Skin epidermis (tissue), 12 donors: Measurements from ENCODE around the gene EHD4.

Experiments used
- H3K27ac ChIP-seq, 21 experiments: fragments of 200-600 bp; sonication (generic) in 11 of 21; one replicate each; pipeline ENCODE4 v1.5.0; 2020; ENCODE audit warnings: mild to moderate bottlenecking in 3 of 21, inconsistent platforms in 2 of 21, moderate library complexity in 2 of 21
- H3K4me3 ChIP-seq, 7 experiments: fragments of 200-600 bp; sonication (generic) in 2 of 7; one replicate each; pipeline ENCODE4 v1.5.0; 2020; ENCODE audit warnings: inconsistent platforms in 2 of 7, mild to moderate bottlenecking in 2 of 7, moderate library complexity in 1 of 7

Gene EHD4

DNA sequence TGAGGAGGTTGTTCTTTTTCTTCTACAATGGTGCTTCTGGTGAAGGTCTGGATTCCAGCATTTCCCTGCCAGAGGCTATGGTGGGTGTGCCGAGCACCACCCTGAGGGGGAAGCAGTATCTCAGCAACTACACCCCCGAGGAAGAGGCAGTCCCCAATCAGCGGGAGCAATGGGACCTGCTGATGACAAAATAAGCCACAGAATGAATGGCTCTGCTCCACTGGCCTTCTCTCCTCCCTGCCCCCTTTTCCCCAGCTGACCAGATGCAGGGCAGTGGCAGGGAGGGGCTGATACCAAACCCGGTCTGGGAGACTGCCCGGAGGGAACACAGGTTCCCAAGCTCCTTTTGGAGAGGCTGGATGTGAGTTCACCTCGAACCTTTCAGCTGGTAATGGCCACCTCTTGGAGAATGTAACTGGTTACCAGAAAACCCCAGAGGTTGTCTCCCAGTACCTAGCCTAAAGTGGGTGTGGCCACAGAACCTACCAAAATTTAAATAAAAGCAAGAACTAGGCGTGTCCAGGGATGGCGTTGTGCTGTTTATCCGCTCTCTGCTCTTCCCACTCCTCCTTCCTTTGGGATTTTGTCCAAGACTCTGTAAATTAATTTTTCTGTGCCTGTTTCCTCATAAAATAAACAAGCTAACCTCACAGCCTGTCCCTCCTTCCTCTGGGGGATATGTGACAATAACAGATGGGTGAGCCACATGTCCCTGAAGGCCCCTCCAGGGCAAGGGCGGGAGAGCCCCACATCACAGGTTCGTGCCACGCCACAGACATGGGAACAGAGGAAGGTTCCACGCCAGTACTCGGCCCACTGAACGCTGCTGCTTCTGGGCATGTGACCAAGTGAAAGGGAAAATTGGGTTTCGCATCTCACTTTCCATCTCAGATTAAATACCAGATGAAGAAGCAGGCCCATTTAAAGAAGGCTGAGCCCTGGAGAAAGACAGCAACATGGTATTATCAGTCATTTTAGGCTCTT lies 43.4 kb downstream of the EHD4 start:
- peak overlapping the region in 18 of 21 experiments; percentile 4 to 78 (median 46) for H3K27ac ChIP-seq
- no peak overlapping the region for H3K4me3 ChIP-seq

DNA sequence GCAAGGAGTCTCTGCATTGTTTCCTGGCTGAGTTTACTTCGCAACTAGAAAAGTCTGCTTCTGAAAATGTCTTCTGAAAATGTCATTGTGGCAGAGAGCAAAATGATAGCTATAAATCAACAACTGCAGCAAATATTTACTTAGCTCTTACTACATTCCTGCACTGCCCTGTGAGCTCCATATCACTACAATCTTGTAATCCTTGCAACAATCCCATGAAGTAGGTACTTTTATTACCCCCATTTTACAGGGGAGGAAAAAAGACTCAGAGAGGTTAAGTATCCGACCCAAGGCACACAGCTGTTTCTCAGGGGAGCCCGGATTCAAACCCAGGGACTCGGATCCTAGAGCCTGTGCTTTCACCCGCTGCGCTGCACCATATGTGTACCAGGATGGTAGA lies 44.3 kb downstream of the EHD4 start:
- peak overlapping the region in 10 of 21 experiments; percentile 4 to 78 (median 38) for H3K27ac ChIP-seq
- H3K4me3 ChIP-seq = no peak overlapping the region

DNA sequence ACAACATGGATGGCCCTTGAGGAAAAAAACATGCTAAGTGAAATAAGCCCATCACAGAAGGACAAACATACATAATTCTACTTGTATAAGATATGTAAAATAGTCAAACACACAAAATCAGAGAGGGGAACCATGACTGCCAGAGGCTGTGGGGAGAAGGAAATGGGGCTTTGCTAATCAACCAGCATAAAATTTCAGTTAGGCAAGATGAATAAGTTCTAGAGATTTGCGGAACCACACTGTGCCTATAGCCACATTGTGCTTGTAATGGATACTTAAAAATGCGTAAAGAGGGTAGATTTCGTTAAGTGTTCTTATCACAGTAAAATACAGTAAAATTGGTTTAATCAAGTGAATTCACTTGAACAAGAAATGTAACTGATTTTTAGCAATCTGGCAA lies 44.8 kb downstream of the EHD4 start:
- Histone ChIP-seq H3K4me3 (no peak overlapping the region), H3K27ac (peak overlapping the region in 5 of 21 experiments; percentile 17 to 78 (median 31))

DNA sequence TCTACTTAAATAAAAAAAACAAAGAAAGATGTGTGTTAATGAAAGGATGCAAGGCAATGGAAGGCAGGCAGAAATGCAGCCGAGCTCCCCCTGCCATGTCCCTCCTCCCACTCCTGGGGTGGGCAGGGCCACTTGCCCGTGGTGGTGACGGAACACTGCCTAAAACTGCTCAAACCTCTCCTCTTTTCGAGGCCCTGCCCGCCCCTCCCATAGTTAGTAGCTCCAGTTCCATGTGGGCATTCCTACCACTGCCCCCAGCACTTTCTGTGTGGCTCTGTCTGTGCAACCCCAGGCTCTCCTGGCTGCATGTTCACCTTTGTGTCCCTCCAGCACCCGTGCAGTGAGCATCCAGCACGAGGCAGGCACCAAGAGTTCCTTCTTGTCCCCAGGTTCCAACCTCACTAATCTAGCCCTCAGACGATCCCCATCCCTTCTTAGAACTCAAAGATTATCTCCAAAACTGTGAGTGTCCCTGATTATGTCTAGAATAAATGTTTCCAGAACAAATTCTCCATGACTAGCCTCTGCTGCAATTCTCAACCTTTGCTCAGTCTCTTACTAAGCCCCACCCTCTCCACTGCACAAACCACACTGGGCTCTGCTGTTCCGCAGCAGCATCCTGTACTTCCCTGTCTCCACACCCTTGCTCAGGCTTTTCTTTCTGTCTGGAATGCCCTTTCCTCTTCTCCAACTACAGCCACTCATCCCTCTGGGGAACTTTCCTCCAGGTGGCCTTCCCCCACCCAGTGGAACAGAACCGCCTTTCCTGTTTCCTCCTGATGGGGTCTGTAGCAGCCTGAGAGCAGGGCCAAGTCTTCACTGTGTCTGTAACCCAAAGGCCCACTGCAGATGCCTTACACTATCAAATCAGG lies 45.9 kb downstream of the EHD4 start:
- H3K27ac ChIP-seq = peak overlapping the region in 14 of 21 experiments; percentile 5 to 74 (median 36)
- H3K4me3 ChIP-seq = no peak overlapping the region

DNA sequence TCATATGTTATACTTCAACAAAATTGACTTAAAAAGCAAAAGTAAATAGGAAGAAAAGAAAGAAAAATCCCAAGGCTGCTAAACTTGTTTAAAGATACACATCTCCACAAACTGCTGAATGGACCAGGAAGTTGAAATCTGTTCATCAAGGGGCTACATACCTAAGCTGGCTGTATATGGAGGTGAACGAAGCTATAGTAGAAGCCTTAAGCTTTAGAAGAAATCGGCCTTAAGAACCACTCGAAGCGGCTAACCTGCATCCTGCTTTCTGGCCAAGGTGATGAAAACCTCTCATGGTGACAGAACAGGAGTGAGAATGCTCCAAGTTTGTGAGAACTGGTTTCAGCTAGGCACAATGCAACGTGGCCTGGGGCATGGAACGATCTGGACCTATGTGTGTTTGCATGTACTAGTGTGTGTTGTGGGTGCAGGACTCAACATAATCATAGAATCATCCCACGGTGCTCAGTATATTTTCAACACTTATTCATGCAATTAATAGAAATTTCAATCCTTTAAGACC lies 47.2 kb downstream of the EHD4 start:
- no peak overlapping the region for H3K4me3 ChIP-seq
- H3K27ac ChIP-seq = peak overlapping the region in 3 of 21 experiments; percentile 23 to 29 (median 29)

DNA sequence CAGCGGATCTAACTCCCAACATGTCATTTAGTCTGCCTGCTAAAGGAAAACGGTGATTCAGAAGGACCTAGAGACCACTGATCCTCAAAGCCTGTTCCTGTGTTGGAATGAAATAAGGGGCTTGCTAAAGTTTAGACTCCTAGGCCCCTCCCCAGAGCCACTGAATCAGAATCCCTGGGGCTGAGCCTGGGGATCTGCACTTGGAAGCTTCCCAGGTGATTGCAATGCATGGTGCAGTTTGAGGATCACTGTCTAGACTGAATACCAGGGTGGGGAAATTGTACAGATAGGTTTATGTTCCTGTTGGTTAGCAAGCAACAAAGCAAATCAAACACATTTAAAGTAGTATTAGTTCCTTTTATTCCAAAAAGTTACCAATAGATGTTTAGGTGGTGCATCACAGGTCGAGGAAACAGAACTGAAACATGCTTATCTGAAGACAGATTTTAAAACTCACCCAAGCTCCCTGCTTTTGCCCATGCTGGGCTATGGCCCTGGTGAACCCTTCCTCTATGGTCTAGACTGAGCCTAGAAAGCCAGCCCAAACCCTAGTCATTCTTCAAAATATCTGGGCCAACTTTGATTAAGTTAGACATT lies 48.9 kb downstream of the EHD4 start:
- H3K27ac ChIP-seq = no peak overlapping the region
- H3K4me3 ChIP-seq = no peak overlapping the region

DNA sequence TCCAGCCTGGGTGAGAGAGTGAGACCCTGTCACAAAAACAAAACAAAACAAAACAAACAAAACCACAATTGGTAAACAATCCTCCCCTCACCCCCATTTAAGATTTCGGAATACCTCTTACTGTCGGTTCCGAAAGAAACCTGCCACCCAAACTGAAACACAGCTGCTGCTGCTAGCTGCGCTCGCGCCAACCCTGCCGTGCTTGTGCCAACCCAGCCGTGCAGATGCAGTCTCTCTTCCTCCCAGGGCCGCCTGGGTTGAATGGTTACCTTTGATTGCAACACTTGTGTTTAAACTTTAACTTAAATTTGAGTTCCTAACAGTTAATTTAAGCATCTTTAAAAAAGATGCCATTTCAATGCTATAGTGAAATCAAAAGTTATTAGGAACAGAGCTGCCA lies 50.0 kb downstream of the EHD4 start:
- no peak overlapping the region for H3K27ac ChIP-seq
- H3K4me3 ChIP-seq = no peak overlapping the region

DNA sequence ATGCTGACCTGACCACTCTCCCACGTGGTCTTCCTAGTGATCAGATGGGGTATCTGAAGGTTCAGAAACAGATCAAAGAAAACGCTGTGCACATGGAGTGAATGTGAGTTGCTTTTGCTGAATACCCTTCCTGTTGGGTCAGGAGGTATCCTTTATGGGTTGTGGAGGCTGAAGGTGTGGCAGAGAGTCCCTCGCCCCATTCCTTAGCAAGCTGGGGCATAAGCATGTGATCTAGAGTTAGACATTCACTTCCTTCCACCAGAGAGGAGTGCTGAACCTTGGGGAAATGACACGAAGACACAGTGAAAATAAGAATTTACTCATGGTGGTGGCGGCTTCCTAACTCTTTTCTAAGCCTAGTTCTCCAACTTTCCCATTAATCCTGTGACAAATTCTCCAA lies 50.7 kb downstream of the EHD4 start:
- no peak overlapping the region for H3K27ac ChIP-seq
- H3K4me3 ChIP-seq = no peak overlapping the region

DNA sequence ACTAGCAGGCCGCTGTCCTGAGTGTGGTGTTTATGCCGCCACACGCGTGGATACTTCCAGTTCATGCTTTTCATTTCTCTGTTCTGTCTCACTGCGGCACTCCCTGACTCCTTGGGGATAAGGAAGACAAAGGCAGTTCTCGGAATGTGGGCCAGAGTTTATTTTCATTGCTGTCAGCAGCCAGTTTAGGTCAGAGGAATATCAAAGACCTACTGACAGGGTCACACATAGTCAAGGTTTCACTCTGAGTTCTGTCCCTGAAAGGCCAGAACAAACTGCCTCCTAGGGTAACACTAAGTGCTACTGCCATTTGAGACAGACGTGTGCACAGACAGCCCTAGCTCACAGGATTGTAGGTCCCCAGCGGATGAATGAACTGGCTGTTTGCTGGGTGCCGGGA lies 51.2 kb downstream of the EHD4 start:
- H3K27ac ChIP-seq = no peak overlapping the region
- no peak overlapping the region for H3K4me3 ChIP-seq

DNA sequence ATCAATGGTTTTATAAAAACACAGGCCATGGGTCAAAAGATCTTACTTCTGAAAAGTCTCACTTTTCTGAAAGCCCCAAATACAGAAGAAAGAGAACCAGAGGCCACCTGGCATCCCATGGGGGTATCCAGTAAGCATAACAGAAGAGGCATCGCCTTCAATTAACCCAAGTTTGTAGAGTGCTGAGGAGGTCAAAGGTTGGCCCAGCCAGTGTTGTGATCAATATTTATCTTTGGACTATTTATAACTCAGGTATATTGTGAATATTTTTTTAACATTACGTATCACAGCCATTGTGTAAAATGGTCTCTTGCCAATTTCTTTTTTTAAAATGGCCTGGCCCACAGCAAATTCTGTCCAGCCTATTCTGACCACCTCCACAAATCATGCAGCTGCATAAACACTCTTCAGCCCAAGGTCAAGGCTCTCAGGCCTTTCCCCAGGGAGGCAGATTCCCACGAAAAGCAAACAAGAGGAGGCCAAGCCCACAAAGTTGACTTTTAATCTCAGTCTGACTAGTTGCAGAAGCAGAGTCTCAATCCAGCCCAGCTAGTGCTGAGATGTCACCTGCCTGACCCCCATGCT lies 52.3 kb downstream of the EHD4 start:
- peak overlapping the region in 1 of 21 experiments; percentile 11 for H3K27ac ChIP-seq

DNA sequence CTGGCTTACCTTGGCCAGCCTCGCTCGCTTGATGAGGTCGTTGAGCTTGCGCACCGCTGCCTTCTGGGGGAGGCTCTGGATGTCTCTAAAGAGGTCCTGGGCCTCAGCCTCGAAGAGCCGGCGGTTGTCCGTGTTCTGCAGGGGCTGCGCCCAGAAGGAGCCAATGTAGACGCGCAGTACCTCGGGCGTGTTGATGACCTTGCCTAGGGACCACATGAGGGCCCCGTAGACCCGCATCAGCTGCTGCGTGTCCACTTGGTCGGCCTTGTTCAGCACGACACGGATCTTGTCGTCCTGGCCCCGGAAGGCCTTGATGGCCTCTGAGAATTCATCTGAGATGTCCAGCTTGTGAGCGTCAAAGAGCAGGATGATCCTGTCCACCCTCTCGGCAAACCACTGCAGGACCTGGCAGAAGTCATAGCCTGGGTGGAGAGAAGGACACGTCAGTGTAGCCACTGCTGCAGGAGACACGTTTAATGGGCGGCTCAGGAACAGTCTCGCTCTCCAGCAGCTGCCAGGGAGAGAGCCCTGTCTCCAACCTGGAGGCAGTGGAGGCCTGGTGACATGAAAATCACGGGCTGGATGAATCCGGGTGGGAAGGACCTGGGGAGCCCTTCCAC lies 53.0 kb downstream of the EHD4 start:
- Histone ChIP-seq H3K4me3 (no peak overlapping the region), H3K27ac (no peak overlapping the region)

More for the DNA sequence above, 52.3 kb downstream of the EHD4 start:
- no peak overlapping the region for H3K4me3 ChIP-seq

DNA sequence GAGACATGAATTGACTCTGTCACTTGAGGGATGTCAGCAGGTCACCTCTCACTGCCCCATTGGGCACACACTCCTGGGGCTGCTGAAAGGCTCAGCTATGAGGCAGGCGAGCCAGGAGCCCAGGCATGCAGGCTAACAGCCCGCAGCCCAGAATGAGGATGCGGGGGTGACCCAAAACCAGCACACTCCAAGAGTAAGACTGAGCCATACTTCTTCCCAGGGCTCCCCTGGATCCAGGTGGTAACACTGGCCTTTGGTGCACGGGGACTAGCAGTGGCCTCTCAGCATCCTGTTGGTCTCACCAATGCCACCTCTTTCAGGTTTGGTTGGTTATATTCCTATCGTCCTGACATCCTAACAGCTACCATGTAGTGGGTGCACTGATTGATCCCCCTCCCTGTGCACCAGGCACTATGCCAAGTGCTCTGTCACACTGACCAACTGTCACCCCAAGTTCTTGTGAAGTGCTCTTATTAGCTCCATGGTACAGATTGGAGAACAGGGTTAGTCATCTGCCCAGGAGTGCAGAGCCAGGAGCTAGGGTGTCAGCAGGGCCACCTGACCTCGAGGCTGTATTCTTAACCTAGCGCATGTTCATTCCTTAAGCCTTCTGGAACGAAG lies 53.7 kb downstream of the EHD4 start:
- Histone ChIP-seq H3K4me3 (no peak overlapping the region), H3K27ac (peak overlapping the region in 2 of 21 experiments; percentile 6 to 21)

DNA sequence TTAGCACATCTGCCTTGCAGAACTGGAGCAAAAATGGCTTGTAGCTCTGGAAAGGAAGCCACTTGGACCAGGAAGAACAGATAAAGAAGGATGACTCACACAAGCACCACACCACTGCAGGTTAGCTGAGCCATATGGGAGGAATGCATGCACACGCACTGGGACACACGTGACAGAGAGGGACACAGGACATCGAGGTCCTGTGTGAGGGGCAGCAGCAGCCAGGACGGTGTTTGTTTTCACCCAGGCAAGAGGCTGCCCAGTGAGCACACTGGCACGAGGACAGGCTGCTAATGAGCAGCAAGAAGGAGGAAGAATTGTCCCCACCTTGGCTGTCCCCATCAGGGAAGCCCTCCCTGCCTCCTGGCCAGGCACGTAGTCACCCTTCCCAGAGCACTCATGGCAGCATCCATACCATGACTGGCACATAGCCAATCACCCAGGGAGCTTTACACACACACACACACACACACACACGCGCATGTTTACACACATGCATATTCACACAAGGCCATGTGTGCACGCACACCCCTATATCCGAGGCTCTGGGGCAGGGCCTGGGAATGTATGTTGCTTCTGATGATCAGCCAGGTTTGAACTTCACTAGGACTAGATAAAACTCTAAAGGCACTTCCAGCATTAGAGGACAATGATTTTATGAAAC lies 54.5 kb downstream of the EHD4 start:
- Histone ChIP-seq H3K4me3 (no peak overlapping the region), H3K27ac (peak overlapping the region in 8 of 21 experiments; percentile 6 to 61 (median 33))

DNA sequence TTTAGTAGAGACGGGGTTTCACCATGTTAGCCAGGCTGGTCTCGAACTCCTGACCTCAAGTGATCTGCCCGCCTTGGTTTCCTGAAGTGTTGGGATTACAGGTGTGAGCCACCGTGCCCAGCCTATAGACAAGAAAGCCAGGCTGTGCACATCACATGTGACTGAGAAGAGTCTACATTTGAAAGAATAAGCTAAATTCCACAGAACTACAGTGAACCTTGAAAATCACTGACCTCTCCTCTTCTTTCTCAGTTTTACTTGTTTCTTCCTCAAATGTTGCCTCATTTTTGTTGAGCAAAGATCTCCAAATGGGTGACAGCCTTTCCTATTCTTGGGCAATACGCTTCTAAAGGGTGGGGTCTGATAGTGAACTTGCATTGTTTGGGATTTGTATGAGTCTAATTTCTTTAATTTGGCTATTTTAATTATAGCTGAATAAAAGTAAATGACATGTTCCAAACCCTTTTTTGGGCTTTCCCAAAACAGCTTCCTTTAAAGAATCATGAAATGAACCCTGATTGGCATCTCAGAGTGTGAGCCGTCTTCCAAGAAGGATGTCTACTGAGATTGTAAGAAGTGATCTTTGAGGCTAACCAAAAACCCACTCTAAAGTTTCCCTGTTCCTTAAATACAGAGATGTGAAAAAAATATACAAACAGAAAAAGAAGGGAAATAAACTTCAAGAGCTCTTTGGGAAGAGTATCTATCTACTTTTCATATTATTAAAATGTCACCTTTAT lies 56.9 kb downstream of the EHD4 start:
- H3K27ac ChIP-seq = peak overlapping the region in 3 of 21 experiments; percentile 3 to 31 (median 9)
- H3K4me3 ChIP-seq = no peak overlapping the region

DNA sequence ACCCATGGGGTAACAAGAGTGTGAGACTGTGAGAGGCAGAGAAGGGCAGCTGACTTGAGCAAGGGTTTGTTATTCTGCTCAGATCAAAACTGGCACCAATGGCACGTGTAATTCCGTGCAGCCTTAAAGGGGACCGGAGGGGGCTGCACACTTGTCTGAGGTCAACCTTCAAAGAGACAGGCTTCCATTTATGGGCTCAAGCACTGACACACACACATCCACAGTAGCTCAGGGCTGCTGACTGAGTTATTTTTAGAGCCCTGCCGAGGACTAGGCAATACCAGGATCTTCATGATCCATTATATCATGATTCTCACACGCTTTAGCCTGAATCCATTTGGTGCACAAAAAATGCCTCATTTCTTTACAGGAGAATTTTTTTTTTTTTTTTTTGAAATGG lies 57.9 kb downstream of the EHD4 start:
- H3K27ac ChIP-seq = no peak overlapping the region

DNA sequence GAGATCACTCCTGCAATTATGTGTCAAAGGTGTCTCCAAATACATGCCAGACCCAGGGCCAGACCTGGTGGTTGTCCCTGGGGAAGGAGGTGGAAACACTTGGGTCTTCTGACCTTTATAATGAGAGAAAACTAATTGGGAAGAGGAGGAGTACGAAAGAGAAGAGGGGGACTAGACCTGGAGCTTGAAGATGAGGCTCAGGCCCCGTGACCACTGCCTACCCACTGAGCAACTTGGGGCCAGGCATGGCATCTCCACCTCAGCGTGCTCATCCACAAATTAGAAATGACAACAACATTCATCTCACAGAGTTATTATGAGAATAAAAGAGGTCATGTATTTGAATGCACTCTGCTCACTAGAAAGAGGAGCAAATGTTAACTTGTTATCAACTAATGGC lies 59.1 kb downstream of the EHD4 start:
- Histone ChIP-seq H3K27ac (no peak overlapping the region), H3K4me3 (no peak overlapping the region)

More for the DNA sequence above, 57.9 kb downstream of the EHD4 start:
- H3K4me3 ChIP-seq = no peak overlapping the region

DNA sequence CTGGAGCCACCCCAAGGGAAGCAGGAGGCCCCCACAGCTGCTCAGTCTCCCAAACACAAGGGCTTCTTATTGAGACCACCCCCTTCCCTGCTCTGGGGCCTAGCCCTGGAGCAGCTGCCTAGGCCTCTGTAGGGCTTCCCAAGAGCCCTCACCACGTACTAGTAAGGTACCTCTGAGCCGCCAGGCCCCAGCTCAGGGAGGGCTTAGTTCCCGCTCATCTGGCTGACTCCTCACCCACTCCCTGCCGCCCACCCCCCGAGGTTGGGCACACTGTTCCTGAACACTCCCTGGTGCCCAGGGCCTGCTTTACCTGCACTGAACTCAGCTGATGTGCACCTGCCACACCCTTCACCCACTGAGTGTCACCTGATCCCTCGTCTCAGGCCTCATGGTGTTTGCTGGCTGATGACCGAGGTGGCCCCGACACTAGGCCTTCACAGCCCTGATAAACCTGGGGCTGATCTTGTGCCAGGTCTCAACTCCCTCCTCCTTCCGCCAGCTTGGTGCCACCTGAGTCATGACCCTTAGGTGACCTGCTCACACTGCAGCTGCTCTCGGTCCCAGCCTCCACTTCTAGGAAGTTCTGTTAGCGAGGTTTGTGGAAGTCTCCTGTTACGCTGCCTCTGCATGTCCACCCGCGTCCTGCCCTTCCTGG lies 60.5 kb downstream of the EHD4 start:
- Histone ChIP-seq H3K27ac (peak overlapping the region in 1 of 21 experiments; percentile 27), H3K4me3 (no peak overlapping the region)
